GM12865 (cell line): Measurements from ENCODE around the gene ZFAND3.

Source experiments
- DNase-seq: peaks from one replicate; pipeline ENCODE4 v3.0.0; 2010; ENCODE audit warnings: low read depth
- H3K4me3 ChIP-seq: 2 replicates; pipeline ENCODE4 v1.5.1; 2011; ENCODE audit warnings: mild to moderate bottlenecking, low read depth, low read length, control low read depth
- TF ChIP-seq, protein P1 (sequence below): IDR thresholded peaks from 2 replicates; pipeline ENCODE4 v1.5.1; 2011; ENCODE audit warnings: low read length, control low read depth, low read depth, inconsistent platforms; ENCODE audit not compliant: insufficient read depth; ENCODE audit errors: missing control alignments

The ZFAND3 gene

DNA sequence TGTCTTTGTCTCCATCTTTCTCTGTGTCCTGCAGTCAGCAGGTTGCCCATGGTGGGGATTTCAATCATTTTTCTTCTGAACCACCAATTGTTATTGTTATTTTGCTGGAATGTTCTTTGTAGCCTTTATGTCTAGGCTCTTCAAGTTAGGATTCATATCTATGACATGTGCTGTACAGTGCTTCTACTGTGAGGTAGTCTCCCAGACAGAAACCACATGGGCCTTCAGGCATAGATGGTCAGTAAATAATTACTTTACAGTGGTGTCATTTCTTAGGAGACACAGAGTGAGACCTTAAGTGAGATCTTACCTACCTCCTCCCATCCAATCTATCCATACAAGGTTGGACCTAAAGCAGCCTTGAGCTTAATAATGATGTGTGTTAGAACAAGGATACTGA is 265.5 kb downstream of the ZFAND3 start:
- TF ChIP-seq, protein P1, sequence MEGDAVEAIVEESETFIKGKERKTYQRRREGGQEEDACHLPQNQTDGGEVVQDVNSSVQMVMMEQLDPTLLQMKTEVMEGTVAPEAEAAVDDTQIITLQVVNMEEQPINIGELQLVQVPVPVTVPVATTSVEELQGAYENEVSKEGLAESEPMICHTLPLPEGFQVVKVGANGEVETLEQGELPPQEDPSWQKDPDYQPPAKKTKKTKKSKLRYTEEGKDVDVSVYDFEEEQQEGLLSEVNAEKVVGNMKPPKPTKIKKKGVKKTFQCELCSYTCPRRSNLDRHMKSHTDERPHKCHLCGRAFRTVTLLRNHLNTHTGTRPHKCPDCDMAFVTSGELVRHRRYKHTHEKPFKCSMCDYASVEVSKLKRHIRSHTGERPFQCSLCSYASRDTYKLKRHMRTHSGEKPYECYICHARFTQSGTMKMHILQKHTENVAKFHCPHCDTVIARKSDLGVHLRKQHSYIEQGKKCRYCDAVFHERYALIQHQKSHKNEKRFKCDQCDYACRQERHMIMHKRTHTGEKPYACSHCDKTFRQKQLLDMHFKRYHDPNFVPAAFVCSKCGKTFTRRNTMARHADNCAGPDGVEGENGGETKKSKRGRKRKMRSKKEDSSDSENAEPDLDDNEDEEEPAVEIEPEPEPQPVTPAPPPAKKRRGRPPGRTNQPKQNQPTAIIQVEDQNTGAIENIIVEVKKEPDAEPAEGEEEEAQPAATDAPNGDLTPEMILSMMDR = no peak
- no peak for DNase-seq
- no peak overlapping the region for H3K4me3 ChIP-seq

GRCh38 chr6:38086346-38086745 is 266.8 kb downstream of the ZFAND3 start:
- TF ChIP-seq, protein P1 = no peak
- H3K4me3 ChIP-seq = no peak overlapping the region
- DNase-seq = no peak

- DNase-seq = no peak
- H3K4me3 ChIP-seq = no peak overlapping the region
- TF ChIP-seq, protein P1 = no peak
Measured at GRCh38 chr6:38088010-38088409, 268.5 kb downstream of the ZFAND3 start.

DNA sequence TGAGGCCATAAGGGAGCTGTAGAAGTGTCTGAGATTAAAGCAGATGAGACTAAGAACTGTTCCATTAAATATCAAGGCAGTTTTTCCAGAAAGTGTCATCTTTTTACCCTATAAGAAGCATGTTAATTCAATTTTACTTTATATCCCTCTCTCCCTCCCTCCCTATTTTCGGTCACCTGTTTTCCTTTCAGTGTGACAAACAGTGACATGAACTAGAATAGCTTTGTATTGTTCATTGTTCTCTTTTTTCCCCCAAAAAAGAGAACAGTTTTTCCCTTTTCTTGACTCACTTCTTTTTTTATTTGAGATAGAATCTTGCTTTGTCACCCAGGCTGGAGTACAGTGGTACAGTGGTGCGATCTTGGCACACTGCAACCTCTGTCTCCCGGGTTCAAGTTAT is 269.3 kb downstream of the ZFAND3 start:
- TF ChIP-seq, protein P1 = no peak
- DNase-seq = no peak
- no peak overlapping the region for H3K4me3 ChIP-seq

GRCh38 chr6:38091613-38092012 is 272.1 kb downstream of the ZFAND3 start:
- H3K4me3 ChIP-seq = no peak overlapping the region
- TF ChIP-seq, protein P1 = no peak
- no peak for DNase-seq

DNA sequence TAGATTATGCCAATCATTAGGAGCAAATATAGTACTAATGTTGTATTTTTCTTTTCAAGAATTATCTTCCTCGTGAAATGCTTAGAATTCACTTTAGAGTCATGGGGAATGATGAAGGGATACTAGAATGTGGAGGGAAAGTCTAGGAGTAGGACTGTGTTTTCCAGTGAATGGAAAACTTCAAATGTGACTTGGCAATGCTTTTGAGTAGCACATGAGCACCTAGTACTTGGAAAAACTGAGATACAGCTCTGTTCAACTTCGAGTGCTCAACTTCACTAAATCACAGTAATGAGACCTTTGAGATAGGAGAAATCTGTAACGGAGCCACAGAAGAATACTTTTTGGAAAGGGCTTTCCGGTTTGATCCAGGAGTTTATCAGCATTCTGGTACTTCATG is 272.9 kb downstream of the ZFAND3 start:
- no peak overlapping the region for H3K4me3 ChIP-seq
- no peak for DNase-seq
- TF ChIP-seq, protein P1 = no peak

GRCh38 chr6:38092964-38093363 is 273.4 kb downstream of the ZFAND3 start:
- DNase-seq = no peak
- TF ChIP-seq, protein P1 = no peak
- no peak overlapping the region for H3K4me3 ChIP-seq
